HCT116 (cell line): ENCODE results near the gene TWIST2.
A peak's percentile ranks its signal among the peaks of the same experiment; 100 is the strongest.

ENCODE experiments used
- CBX3 ChIP-seq: IDR thresholded peaks from 2 replicates; pipeline ENCODE4 v1.6.1; 2012; ENCODE audit warnings: low read depth
- CEBPB ChIP-seq: IDR thresholded peaks from 2 replicates; pipeline ENCODE4 v1.6.1; 2012; ENCODE audit warnings: low read depth
- EGR1 ChIP-seq: IDR thresholded peaks from 2 replicates; pipeline ENCODE4 v1.6.1; 2012; ENCODE audit warnings: low read depth
- EZH2 ChIP-seq: fragments of 200-600 bp; sonication (generic); IDR thresholded peaks from 2 replicates; pipeline ENCODE4 v1.6.1; 2017; ENCODE audit warnings: antibody characterized with exemption, mixed run types
- FOSL1 ChIP-seq: IDR thresholded peaks from 2 replicates; pipeline ENCODE4 v1.6.1; 2012; ENCODE audit warnings: low read depth
- POLR2A ChIP-seq: IDR thresholded peaks from 2 replicates; pipeline ENCODE4 v1.7.0; 2011; ENCODE audit warnings: borderline replicate concordance; ENCODE audit not compliant: insufficient read depth, insufficient read length; ENCODE audit errors: extremely low read depth
- POLR2AphosphoS5 ChIP-seq: IDR thresholded peaks from 2 replicates; pipeline ENCODE4 v1.6.1; 2011; ENCODE audit warnings: mild to moderate bottlenecking, low read depth, low read length, moderate library complexity
- SIN3A ChIP-seq: IDR thresholded peaks from 2 replicates; pipeline ENCODE4 v1.6.1; 2012; ENCODE audit warnings: low read depth
- ZFX ChIP-seq: fragments of 450-650 bp; IDR thresholded peaks from 2 replicates; pipeline ENCODE4 v1.6.1; 2017
- ZNF274 ChIP-seq: fragments of 200-500 bp; sonication (Bioruptor generic); IDR thresholded peaks from 2 replicates; pipeline ENCODE4 v1.6.1; 2014; ENCODE audit warnings: mild to moderate bottlenecking, low read depth, low read length, inconsistent platforms
- TF ChIP-seq, protein P1 (sequence below), 3 experiments: fragments of 200-600 bp in 1 of 3; sonication (generic) in 1 of 3; IDR thresholded peaks in 2 of 3; conservative IDR thresholded peaks in 1 of 3; 2 replicates each; pipeline ENCODE4 v1.5.1; 2012 to 2017; ENCODE audit warnings: low read depth in 2 of 3, low read length in 2 of 3, antibody characterized with exemption in 1 of 3, borderline replicate concordance in 1 of 3, control low read depth in 1 of 3, mild to moderate bottlenecking in 1 of 3, mixed read lengths in 1 of 3, mixed run types in 1 of 3, moderate library complexity in 1 of 3; ENCODE audit not compliant: insufficient read depth in 1 of 3
- TF ChIP-seq, protein P2 (sequence below): IDR thresholded peaks from 2 replicates; pipeline ENCODE4 v1.6.1; 2012
- TF ChIP-seq, protein P3 (sequence below): IDR thresholded peaks from 2 replicates; pipeline ENCODE4 v1.6.1; 2011; ENCODE audit warnings: mild to moderate bottlenecking, low read length, moderate library complexity; ENCODE audit not compliant: insufficient replicate concordance; ENCODE audit errors: extremely low read depth
- TF ChIP-seq, protein P4 (sequence below): IDR thresholded peaks from 2 replicates; pipeline ENCODE4 v1.6.1; 2012; ENCODE audit warnings: low read depth

DNA sequence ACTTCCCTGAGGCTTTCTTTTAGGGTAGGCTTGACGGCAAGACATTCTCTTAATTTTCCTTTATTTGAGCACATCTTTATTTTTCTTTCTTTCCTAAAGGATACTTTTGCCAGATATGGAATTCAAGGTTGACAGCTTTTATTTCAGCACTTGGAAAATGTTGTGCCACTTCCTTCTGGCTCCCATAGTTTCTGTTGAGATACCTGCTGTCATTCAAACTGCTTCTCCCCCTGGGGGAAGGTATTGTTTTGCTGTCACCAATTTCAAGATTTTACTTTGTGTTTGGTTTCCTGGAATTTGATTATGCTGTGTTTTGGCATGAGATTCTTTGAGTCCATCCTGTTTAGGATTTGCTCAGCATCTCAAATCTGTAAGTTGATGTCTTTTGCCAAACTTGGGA lies 39.1 kb upstream of the TWIST2 start:
- TF ChIP-seq POLR2A, result no peak
- no peak for TF ChIP-seq POLR2AphosphoS5
- TF ChIP-seq, protein P1, sequence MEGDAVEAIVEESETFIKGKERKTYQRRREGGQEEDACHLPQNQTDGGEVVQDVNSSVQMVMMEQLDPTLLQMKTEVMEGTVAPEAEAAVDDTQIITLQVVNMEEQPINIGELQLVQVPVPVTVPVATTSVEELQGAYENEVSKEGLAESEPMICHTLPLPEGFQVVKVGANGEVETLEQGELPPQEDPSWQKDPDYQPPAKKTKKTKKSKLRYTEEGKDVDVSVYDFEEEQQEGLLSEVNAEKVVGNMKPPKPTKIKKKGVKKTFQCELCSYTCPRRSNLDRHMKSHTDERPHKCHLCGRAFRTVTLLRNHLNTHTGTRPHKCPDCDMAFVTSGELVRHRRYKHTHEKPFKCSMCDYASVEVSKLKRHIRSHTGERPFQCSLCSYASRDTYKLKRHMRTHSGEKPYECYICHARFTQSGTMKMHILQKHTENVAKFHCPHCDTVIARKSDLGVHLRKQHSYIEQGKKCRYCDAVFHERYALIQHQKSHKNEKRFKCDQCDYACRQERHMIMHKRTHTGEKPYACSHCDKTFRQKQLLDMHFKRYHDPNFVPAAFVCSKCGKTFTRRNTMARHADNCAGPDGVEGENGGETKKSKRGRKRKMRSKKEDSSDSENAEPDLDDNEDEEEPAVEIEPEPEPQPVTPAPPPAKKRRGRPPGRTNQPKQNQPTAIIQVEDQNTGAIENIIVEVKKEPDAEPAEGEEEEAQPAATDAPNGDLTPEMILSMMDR (IDR thresholded peaks at IDR 0.05 in 2 of 3, conservative IDR thresholded peaks at IDR 0.05 in 1 of 3; ENCODE audit: borderline replicate concordance in 1 of 3, insufficient read depth in 1 of 3, low read depth in 2 of 3, low read length in 2 of 3), result no peak
- no peak for TF ChIP-seq SIN3A
- TF ChIP-seq EZH2, result no peak
- TF ChIP-seq, protein P2, sequence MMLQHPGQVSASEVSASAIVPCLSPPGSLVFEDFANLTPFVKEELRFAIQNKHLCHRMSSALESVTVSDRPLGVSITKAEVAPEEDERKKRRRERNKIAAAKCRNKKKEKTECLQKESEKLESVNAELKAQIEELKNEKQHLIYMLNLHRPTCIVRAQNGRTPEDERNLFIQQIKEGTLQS, result no peak
- TF ChIP-seq ZNF274, result no peak
- TF ChIP-seq, protein P3, sequence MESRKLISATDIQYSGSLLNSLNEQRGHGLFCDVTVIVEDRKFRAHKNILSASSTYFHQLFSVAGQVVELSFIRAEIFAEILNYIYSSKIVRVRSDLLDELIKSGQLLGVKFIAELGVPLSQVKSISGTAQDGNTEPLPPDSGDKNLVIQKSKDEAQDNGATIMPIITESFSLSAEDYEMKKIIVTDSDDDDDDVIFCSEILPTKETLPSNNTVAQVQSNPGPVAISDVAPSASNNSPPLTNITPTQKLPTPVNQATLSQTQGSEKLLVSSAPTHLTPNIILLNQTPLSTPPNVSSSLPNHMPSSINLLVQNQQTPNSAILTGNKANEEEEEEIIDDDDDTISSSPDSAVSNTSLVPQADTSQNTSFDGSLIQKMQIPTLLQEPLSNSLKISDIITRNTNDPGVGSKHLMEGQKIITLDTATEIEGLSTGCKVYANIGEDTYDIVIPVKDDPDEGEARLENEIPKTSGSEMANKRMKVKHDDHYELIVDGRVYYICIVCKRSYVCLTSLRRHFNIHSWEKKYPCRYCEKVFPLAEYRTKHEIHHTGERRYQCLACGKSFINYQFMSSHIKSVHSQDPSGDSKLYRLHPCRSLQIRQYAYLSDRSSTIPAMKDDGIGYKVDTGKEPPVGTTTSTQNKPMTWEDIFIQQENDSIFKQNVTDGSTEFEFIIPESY, result no peak
- no peak for TF ChIP-seq FOSL1
- no peak for TF ChIP-seq ZFX
- TF ChIP-seq, protein P4, sequence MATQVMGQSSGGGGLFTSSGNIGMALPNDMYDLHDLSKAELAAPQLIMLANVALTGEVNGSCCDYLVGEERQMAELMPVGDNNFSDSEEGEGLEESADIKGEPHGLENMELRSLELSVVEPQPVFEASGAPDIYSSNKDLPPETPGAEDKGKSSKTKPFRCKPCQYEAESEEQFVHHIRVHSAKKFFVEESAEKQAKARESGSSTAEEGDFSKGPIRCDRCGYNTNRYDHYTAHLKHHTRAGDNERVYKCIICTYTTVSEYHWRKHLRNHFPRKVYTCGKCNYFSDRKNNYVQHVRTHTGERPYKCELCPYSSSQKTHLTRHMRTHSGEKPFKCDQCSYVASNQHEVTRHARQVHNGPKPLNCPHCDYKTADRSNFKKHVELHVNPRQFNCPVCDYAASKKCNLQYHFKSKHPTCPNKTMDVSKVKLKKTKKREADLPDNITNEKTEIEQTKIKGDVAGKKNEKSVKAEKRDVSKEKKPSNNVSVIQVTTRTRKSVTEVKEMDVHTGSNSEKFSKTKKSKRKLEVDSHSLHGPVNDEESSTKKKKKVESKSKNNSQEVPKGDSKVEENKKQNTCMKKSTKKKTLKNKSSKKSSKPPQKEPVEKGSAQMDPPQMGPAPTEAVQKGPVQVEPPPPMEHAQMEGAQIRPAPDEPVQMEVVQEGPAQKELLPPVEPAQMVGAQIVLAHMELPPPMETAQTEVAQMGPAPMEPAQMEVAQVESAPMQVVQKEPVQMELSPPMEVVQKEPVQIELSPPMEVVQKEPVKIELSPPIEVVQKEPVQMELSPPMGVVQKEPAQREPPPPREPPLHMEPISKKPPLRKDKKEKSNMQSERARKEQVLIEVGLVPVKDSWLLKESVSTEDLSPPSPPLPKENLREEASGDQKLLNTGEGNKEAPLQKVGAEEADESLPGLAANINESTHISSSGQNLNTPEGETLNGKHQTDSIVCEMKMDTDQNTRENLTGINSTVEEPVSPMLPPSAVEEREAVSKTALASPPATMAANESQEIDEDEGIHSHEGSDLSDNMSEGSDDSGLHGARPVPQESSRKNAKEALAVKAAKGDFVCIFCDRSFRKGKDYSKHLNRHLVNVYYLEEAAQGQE, result no peak
- TF ChIP-seq CEBPB, result no peak; the same call in 1 of the 2 replicates
- TF ChIP-seq EGR1, result no peak
- TF ChIP-seq CBX3, result peak; percentile 94; the same call in 1 of the 2 replicates
